ENCODE results near the gene PCMT1. TPM values are rescaled to one million over a fixed set of nuclear protein-coding genes. Genes with fewer than 3 reads are reported as not detected.

PCMT1 gene
- total and polyA plus RNA-seq, 9 of the 15 experiments (the other 6 are each of a cell fraction or from before 2014, with no cell fraction given) = 217 to 541 (median 327) TPM

DNA sequence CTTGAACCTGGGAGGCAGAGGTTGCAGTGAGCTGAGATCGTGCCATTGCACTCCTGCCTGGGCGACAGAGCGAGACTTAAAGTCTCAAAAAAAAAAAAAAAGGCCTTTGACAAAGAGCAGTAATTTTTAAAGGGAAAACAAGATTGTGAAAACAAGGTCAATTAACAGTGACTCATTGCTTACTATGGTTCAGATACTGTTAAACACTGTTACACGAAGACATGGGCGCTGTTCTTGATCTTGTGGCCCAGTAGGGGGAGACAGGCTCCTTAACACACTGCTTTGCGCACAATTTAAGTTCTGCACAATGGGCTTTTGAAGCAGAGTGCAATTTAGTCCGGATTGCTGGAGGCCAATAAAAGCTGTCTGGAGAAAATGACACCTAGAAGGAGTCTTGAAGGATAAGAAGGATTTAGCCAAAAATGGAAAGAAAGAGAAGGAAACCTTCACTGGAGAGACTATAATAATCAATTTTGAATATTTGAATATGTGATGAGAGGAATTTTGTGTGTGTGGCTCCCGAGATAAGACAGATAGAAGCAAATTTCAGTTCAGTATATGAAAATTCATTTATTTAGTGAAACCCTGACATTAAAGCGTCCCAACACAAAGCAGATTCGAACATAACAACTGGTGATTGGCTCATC, 25.6 kb upstream of the PCMT1 start (continued):
- TF ChIP-seq STAT5A (IDR thresholded peaks at IDR 0.05; ENCODE audit: borderline replicate concordance, low read length) (0 out of 2 replicates have a peak, but pooled peaks have one; percentile 7), NFYB (IDR thresholded peaks at IDR 0.05; ENCODE audit: extremely low read depth, insufficient read length) (no peak), TCFL5 (CRISPR knock-in tag; conservative IDR thresholded peaks at IDR 0.05) (no peak), ZSCAN29 (IDR thresholded peaks at IDR 0.05) (no peak), ZNF589 (CRISPR knock-in tag; IDR thresholded peaks at IDR 0.05; ENCODE audit: low read depth) (0 out of 2 replicates have a peak, but pooled peaks have one; percentile 30), JUND (IDR thresholded peaks at IDR 0.05; ENCODE audit: borderline replicate concordance, low read depth, low read length) (peak; percentile 77), JUND (tag; IDR thresholded peaks at IDR 0.05; ENCODE audit: borderline replicate concordance, low read depth, low read length) (peak; percentile 78; the same call in 1 of the 3 replicates), STAG1 (CRISPR knock-in tag; IDR thresholded peaks at IDR 0.05; ENCODE audit: borderline replicate concordance) (no peak; the same call in 1 of the 2 replicates), EGR1 (conservative IDR thresholded peaks at IDR 0.05) (no peak), ARHGAP35 (IDR thresholded peaks at IDR 0.05; ENCODE audit: partially characterized antibody) (no peak)
- TF ChIP-seq, protein P1, sequence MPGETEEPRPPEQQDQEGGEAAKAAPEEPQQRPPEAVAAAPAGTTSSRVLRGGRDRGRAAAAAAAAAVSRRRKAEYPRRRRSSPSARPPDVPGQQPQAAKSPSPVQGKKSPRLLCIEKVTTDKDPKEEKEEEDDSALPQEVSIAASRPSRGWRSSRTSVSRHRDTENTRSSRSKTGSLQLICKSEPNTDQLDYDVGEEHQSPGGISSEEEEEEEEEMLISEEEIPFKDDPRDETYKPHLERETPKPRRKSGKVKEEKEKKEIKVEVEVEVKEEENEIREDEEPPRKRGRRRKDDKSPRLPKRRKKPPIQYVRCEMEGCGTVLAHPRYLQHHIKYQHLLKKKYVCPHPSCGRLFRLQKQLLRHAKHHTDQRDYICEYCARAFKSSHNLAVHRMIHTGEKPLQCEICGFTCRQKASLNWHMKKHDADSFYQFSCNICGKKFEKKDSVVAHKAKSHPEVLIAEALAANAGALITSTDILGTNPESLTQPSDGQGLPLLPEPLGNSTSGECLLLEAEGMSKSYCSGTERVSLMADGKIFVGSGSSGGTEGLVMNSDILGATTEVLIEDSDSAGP (CRISPR knock-in tag; IDR thresholded peaks at IDR 0.05) = 0 out of 2 replicates have a peak, but pooled peaks have one; percentile 40
- TF ChIP-seq, protein P2, sequence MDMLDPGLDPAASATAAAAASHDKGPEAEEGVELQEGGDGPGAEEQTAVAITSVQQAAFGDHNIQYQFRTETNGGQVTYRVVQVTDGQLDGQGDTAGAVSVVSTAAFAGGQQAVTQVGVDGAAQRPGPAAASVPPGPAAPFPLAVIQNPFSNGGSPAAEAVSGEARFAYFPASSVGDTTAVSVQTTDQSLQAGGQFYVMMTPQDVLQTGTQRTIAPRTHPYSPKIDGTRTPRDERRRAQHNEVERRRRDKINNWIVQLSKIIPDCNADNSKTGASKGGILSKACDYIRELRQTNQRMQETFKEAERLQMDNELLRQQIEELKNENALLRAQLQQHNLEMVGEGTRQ (CRISPR knock-in tag; IDR thresholded peaks at IDR 0.05) = no peak
- TF ChIP-seq, protein P3, sequence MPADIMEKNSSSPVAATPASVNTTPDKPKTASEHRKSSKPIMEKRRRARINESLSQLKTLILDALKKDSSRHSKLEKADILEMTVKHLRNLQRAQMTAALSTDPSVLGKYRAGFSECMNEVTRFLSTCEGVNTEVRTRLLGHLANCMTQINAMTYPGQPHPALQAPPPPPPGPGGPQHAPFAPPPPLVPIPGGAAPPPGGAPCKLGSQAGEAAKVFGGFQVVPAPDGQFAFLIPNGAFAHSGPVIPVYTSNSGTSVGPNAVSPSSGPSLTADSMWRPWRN (IDR thresholded peaks at IDR 0.05; ENCODE audit: low read depth) = 0 out of 2 replicates have a peak, but pooled peaks have one; percentile 10
- TF ChIP-seq, protein P4, sequence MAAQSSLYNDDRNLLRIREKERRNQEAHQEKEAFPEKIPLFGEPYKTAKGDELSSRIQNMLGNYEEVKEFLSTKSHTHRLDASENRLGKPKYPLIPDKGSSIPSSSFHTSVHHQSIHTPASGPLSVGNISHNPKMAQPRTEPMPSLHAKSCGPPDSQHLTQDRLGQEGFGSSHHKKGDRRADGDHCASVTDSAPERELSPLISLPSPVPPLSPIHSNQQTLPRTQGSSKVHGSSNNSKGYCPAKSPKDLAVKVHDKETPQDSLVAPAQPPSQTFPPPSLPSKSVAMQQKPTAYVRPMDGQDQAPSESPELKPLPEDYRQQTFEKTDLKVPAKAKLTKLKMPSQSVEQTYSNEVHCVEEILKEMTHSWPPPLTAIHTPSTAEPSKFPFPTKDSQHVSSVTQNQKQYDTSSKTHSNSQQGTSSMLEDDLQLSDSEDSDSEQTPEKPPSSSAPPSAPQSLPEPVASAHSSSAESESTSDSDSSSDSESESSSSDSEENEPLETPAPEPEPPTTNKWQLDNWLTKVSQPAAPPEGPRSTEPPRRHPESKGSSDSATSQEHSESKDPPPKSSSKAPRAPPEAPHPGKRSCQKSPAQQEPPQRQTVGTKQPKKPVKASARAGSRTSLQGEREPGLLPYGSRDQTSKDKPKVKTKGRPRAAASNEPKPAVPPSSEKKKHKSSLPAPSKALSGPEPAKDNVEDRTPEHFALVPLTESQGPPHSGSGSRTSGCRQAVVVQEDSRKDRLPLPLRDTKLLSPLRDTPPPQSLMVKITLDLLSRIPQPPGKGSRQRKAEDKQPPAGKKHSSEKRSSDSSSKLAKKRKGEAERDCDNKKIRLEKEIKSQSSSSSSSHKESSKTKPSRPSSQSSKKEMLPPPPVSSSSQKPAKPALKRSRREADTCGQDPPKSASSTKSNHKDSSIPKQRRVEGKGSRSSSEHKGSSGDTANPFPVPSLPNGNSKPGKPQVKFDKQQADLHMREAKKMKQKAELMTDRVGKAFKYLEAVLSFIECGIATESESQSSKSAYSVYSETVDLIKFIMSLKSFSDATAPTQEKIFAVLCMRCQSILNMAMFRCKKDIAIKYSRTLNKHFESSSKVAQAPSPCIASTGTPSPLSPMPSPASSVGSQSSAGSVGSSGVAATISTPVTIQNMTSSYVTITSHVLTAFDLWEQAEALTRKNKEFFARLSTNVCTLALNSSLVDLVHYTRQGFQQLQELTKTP (IDR thresholded peaks at IDR 0.05; ENCODE audit: low read depth in 1 of 2, partially characterized antibody in 2 of 2) = peak in 1 of 2 experiments; percentile 50
- TF ChIP-seq, protein P5, sequence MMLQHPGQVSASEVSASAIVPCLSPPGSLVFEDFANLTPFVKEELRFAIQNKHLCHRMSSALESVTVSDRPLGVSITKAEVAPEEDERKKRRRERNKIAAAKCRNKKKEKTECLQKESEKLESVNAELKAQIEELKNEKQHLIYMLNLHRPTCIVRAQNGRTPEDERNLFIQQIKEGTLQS (IDR thresholded peaks at IDR 0.05) = peak; percentile 74
- TF ChIP-seq, protein P5 (CRISPR knock-in tag; conservative IDR thresholded peaks at IDR 0.05) = no peak
- TF ChIP-seq, protein P6, sequence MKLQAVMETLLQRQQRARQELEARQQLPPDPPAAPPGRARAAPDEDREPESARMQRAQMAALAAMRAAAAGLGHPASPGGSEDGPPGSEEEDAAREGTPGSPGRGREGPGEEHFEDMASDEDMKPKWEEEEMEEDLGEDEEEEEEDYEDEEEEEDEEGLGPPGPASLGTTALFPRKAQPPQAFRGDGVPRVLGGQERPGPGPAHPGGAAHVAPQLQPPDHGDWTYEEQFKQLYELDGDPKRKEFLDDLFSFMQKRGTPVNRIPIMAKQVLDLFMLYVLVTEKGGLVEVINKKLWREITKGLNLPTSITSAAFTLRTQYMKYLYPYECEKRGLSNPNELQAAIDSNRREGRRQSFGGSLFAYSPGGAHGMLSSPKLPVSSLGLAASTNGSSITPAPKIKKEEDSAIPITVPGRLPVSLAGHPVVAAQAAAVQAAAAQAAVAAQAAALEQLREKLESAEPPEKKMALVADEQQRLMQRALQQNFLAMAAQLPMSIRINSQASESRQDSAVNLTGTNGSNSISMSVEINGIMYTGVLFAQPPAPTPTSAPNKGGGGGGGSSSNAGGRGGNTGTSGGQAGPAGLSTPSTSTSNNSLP (IDR thresholded peaks at IDR 0.05; ENCODE audit: borderline replicate concordance, low read depth, low read length) = 0 out of 2 replicates have a peak, but pooled peaks have one; percentile 27
